Activated B cell treated with CpG ODN at 0.5 μM for 24 hours (primary cell): ENCODE data around the gene GRAMD2B. TPM values are rescaled to one million over a fixed set of nuclear protein-coding genes. Genes with fewer than 3 reads are reported as not detected.

Source experiments
- ATAC-seq: fragments of 200-7000 bp; cut with Tn5 transposase; one replicate; pipeline ENCODE4 v1.10.0; 2021; ENCODE audit warnings: low read depth, mild to moderate bottlenecking, moderate library complexity
- CTCF ChIA-PET: fragments of 350-600 bp; sonication (Branson Sonifier 250); formaldehyde crosslinking; loops from one replicate; lab custom pipeline; 2021; ENCODE audit warnings: antibody characterized with exemption; lab: Charles Lee
- POLR2A ChIA-PET: fragments of 350-600 bp; sonication (Branson Sonifier 250); formaldehyde crosslinking; loops from one replicate; lab custom pipeline; 2021; ENCODE audit warnings: antibody characterized with exemption; lab: Charles Lee
- DNase-seq: peaks from one replicate; pipeline ENCODE4 v3.0.0; 2022
- H3K27ac Mint-ChIP-seq: one replicate; pipeline ENCODE4 v1.8.0; 2020; ENCODE audit warnings: mixed read lengths
- H3K27me3 Mint-ChIP-seq: one replicate; pipeline ENCODE4 v1.8.0; 2021; ENCODE audit warnings: mixed read lengths
- H3K36me3 Mint-ChIP-seq: one replicate; pipeline ENCODE4 v1.8.0; 2021; ENCODE audit warnings: low read depth, mixed read lengths
- H3K4me1 Mint-ChIP-seq: one replicate; pipeline ENCODE4 v1.8.0; 2021; ENCODE audit warnings: mixed read lengths
- H3K4me3 Mint-ChIP-seq: one replicate; pipeline ENCODE4 v1.8.0; 2020; ENCODE audit warnings: mild to moderate bottlenecking, mixed read lengths
- H3K9me3 Mint-ChIP-seq: one replicate; pipeline ENCODE4 v1.8.0; 2020; ENCODE audit warnings: mixed read lengths
- CTCF ChIP-seq: fragments of 200-600 bp; IDR thresholded peaks from one replicate; pipeline ENCODE4 v1.8.0; 2022; ENCODE audit warnings: antibody characterized with exemption, mild to moderate bottlenecking
- intact Hi-C: fragments of 100-400 bp; cut with micrococcal nuclease; formaldehyde crosslinking; loops from one replicate; pipeline ENCODE4 v1.15.1; 2024
- total RNA-seq: library from RNA; stranded (reverse); gene quantifications from 2 replicates; pipeline ENCODE4 v1.2.3, GENCODE V29; 2022

GRAMD2B gene
- total RNA-seq, 1 donor from 2014 or later = 4.9 TPM

GRCh38 chr5:126398791-126399190 lies 24.4 kb upstream of the GRAMD2B start:
- intact Hi-C loops = no loop called here
- H3K36me3 Mint-ChIP-seq = peaks cover 1% of the 10 kb centered on the region
- H3K4me3 Mint-ChIP-seq = no peak overlapping the region
- no peak for TF ChIP-seq CTCF
- H3K4me1 Mint-ChIP-seq = peaks cover 2% of the 10 kb centered on the region
- ChIA-PET CTCF (no interaction called here), POLR2A (no interaction called here)
- ATAC-seq (no peak), DNase-seq (no peak)
- peaks cover 10% of the 10 kb centered on the region for H3K27me3 Mint-ChIP-seq
- no peak overlapping the region for H3K27ac Mint-ChIP-seq
- peaks cover 23% of the 10 kb centered on the region for H3K9me3 Mint-ChIP-seq

DNA sequence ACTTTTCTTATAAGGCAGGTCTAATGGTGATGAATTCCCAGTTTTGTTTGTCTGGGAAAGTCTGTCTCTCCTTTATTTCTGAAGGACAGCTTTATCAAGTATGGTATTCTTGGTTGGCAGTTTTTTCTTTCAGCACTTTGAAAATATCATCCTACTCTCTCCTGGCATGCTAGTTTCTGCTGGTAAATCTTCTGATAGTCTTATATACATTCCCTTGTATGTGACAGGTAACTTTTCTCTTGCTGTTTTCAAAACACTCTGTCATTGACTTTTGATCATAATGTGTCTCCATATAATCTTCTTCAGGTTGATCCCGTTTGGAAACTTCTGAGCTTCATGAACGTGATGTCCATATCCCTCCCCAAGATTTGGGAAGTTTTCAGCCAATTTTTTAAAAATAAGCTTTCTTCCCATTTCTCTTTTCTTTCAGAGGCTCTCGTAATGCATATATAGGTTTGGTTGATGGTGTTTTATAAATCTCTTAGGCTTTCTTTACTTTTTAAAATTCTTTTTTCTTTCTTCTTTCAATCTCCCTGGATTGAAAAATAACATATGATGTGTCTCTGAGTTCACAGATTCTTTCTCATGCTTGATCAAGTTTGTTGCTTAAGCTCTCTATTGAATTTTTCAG lies 22.5 kb upstream of the GRAMD2B start:
- ATAC-seq (no peak), DNase-seq (no peak)
- Mint-ChIP-seq H3K4me3 (no peak overlapping the region), H3K27me3 (peaks cover 18% of the 10 kb centered on the region), H3K9me3 (peaks cover 23% of the 10 kb centered on the region), H3K36me3 (peaks cover 1% of the 10 kb centered on the region), H3K4me1 (peaks cover 2% of the 10 kb centered on the region), H3K27ac (no peak overlapping the region)
- intact Hi-C loops = no loop called here
- no peak for TF ChIP-seq CTCF
- CTCF ChIA-PET = no interaction called here
- POLR2A ChIA-PET = no interaction called here

DNA sequence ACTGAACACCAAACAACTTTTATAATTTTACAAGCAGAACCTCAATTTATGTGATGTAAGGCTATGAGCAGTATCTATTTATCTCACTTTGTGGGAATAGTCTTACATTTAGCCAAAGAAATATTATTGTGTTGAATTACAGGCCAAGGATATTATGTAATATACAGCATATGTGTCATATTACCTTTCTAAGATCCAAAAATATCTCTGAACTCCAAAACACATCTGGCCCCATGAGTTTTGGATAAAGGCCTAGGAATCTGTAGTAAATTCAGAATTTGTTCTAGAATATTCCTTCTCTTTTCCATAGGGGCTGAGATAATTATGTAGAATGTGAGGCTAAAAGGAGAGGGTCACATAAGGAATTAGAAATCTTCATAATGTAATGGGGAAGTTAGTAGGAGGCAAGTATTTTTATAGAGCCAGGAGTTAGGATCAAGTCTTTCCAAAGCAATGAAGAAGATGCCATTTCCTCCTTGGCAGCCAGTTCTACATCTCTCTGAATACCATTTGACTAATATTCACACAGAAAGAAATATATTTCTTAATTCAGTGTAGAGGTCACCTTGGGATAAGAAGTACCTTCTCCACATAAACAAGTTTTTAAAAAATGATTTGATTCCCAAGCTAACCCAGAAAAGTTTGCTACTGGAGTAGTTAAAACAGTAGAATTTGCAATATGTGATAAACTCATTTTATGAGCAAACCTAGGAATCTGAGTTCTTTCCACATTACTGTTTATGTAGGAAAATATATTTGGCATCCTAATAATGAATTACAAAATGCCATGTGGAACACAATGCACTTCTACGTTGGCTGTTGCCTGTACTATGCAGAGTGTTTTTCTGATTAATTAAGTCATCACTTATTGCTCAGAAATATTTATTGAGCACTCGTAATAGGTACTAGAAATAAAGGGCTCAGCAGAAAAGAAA lies 20.3 kb upstream of the GRAMD2B start:
- Mint-ChIP-seq H3K27me3 (peaks cover 18% of the 10 kb centered on the region), H3K4me1 (no peaks in the 10 kb centered on the region), H3K9me3 (peaks cover 23% of the 10 kb centered on the region), H3K36me3 (peaks cover 1% of the 10 kb centered on the region), H3K27ac (no peak overlapping the region), H3K4me3 (no peak overlapping the region)
- DNase-seq (no peak), ATAC-seq (no peak)
- TF ChIP-seq CTCF = no peak
- ChIA-PET CTCF (no interaction called here), POLR2A (no interaction called here)
- intact Hi-C loops = no loop called here

DNA sequence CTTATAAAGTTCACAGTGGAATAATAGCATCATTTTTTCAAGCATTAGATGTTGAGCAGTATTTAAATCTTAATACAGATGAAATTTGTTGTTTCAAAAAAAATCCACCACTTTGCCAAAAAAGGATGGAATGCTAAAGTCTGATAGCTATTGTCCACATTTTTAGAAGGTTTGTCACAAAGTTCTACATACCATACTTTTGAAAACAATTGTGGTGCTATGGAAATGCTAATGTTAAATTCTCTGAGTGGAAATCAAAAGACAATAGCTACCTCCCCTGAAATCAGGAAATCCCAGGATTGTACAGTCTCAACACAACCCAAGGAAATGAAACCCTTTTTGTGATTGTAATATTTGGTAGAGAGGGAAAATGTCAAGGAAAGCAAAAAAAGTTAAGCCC lies 19.3 kb upstream of the GRAMD2B start:
- ChIA-PET POLR2A (no interaction called here), CTCF (no interaction called here)
- intact Hi-C loops = no loop called here

More for the DNA sequence above, 19.3 kb upstream of the GRAMD2B start:
- peaks cover 1% of the 10 kb centered on the region for H3K36me3 Mint-ChIP-seq
- peaks cover 10% of the 10 kb centered on the region for H3K27me3 Mint-ChIP-seq
- no peak overlapping the region for H3K4me3 Mint-ChIP-seq
- H3K27ac Mint-ChIP-seq = no peak overlapping the region
- ATAC-seq = no peak
- no peaks in the 10 kb centered on the region for H3K4me1 Mint-ChIP-seq
- TF ChIP-seq CTCF = no peak
- peaks cover 15% of the 10 kb centered on the region for H3K9me3 Mint-ChIP-seq
- no peak for DNase-seq
